SK-N-SH treated with all-trans-retinoic acid at 6 μM for 48 hours (cell line): ENCODE measurements around the gene CHST11.

Source experiments
- ARNTL ChIP-seq: fragments of 450-650 bp; formaldehyde crosslinking; IDR thresholded peaks from 2 replicates; pipeline ENCODE4 v1.5.0; 2020; ENCODE audit warnings: low read depth, mild to moderate bottlenecking, moderate library complexity, borderline replicate concordance
- OSR1 ChIP-seq: fragments of 250-450 bp; sonication (Bioruptor Pico); IDR thresholded peaks from 2 replicates; pipeline ENCODE4 v1.8.0; 2022; ENCODE audit warnings: moderate library complexity, mild to moderate bottlenecking, inconsistent platforms
- ZC3H10 ChIP-seq: fragments of 250-450 bp; sonication (Bioruptor Pico); IDR thresholded peaks from 2 replicates; pipeline ENCODE4 v1.5.1; 2021; ENCODE audit warnings: mild to moderate bottlenecking, moderate library complexity
- ZFP3 ChIP-seq: fragments of 250-450 bp; sonication (Bioruptor Pico); IDR thresholded peaks from 2 replicates; pipeline ENCODE4 v1.5.0; 2020; ENCODE audit warnings: mild to moderate bottlenecking, moderate library complexity
- ZFP30 ChIP-seq: fragments of 450-650 bp; formaldehyde crosslinking; IDR thresholded peaks from 2 replicates; pipeline ENCODE4 v1.5.0; 2022; ENCODE audit warnings: mild to moderate bottlenecking, moderate library complexity

GRCh38 chr12:104570174-104570907 is 113.6 kb downstream of the CHST11 start:
- no peak for TF ChIP-seq ZFP3 (CRISPR knock-in tag)
- TF ChIP-seq ZC3H10 (CRISPR knock-in tag), result no peak
- no peak for TF ChIP-seq OSR1 (CRISPR knock-in tag)
- no peak for TF ChIP-seq ARNTL
- TF ChIP-seq ZFP30, result no peak
